OCI-M1 (cell line): ENCODE measurements around the gene HSF4.

Source experiments
- DNase-seq: peaks from one replicate; lab custom pipeline; 2025; lab: John Stamatoyannopoulos, UW

The HSF4 gene

GRCh38 chr16:67184995-67185650 lies 20.6 kb downstream of the HSF4 start:
- DNase-seq: peak; percentile 94

DNA sequence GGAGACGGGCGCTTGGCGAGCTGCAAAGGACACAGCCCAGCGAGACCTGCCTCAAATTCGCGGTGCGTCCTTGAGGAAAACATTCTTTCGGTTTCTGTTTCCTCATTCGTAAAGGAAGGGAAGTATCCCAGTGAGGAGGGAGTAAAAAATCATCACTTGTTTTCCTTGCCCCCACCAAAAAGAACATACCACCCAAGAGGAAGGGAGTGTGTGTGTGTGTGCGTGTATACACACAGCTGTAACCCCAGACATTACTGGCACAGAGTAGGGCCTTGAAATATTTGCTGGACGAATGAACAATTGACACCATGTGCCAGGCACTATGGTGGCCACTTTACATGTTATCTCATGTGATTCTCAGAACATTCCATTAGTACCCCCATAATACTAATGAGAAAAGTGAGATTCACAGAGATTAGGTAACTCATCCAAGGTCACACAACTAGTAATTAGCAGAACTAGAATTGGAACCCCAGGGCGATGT lies 21.1 kb downstream of the HSF4 start:
- DNase-seq: no peak

DNA sequence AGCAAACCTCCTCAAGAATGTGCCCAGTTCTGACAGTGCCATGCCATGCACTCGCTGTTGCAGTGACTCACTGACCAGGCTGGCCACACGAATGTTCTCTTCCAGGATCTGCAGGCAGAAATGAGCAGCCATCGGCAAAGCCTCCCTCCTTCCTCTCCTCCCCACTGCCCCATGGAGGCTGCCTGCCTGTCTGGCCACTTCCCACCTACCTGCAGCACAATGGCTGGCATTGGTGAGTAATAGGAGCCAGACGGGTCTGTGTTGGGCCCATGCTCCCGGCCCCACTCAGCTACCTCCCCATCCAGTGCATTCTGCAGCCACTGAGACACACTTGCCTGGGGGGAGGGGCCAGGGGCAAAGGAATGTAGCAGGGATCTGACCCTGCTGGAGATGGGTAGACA lies 22.0 kb downstream of the HSF4 start:
- DNase-seq: no peak

GRCh38 chr16:67187175-67187890 lies 22.8 kb downstream of the HSF4 start:
- no peak for DNase-seq

DNA sequence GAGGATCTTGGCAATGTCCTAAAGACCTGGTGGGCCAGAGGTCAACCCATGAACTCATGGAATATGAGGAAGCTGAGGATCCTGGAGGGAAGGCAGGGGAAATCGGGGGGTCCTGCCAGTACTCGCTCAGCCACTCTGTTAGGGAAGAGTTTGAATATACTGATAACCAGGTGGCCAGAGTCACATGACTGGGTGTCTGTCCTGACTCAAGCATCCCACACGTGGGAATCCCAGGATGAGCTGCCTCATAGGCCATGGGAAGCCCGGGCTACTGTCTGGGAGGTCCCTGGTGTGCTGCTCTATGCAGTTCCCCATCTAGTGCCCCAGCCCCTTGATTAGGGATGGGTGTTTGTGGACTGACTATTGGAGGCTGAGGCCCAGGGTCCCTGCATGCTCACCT lies 23.8 kb downstream of the HSF4 start:
- no peak for DNase-seq

DNA sequence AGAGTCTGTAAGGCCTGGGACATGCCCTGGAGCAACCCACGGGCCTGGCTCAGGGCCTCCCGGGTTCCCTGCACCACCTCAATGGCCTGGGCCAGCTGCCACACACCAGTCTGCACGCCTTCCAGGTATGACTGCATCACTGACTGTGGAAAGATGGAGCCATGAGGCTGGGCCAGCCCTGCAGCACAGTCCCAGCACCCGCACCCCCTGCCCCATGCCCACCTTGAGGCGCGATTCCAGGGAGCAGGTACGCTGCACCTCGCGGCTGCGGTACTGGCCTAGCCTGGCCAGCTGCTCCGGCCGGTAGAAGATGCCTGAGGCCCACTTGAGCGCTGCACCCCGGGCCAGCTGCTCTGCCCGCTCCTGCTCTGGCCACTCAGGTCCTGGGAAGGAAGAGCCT lies 24.3 kb downstream of the HSF4 start:
- DNase-seq: no peak

DNA sequence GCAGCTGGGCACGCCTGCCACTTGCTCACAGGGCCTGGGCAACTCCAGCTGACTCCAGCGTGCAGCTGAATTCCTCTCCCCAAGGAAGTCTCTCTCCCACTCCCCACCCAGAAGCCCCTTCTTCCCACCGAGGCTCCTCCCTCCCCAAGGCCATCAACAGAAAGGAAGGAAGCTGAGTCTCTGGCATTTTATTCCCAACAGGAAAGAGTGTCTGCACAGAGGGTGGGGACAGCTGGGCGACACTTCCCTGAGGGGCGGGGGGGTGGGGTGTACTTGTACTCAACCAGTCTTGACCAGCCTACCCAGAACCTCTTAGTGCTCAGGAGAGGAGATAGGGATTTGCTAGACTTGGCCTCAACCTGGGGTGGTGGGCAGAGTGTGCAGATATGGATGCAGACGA lies 25.5 kb downstream of the HSF4 start, which contains the start of gene EXOC3L1:
Gene EXOC3L1, minus strand, starts transcription at position 96 of the 400 bp plus-strand sequence. CDS start 460 bp downstream, outside the sequence.
- DNase-seq: no peak

- no peak for DNase-seq
Observed at GRCh38 chr16:67190448-67191399, 26.2 kb downstream of the HSF4 start.

DNA sequence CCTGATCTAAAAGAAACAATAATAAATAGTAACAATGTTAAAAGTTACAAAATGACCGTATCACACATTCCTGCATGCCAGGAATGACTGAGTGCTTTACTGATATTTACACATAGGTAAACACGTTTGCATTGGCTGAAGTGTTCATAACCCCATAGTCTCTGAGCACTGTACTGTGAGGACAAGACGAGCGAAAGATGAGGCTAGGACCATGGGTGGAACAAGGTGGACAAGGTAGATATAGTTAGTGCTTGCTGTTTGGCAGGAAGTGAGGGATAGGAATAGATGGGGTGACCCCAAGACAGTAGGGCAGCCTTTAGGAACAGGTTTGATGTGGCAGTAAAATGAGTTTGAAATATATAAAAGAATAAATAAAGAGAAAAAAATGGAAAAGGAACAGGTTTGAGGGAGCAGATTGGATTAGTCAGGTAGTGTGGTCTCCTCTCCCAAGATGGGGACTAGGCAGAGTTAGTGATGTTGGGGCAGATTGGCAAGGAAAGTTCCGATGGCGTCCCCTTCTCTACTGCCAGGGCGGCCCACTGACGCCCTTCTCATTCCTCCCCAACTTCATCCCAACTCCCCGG lies 27.0 kb downstream of the HSF4 start:
- no peak for DNase-seq

GRCh38 chr16:67191995-67192681 lies 27.6 kb downstream of the HSF4 start, which contains the start of gene E2F4:
E2F4 (plus strand) TSS chr16:67192155; CDS start chr16:67192228, 73 bp downstream.
- DNase-seq: peak; percentile 94

DNA sequence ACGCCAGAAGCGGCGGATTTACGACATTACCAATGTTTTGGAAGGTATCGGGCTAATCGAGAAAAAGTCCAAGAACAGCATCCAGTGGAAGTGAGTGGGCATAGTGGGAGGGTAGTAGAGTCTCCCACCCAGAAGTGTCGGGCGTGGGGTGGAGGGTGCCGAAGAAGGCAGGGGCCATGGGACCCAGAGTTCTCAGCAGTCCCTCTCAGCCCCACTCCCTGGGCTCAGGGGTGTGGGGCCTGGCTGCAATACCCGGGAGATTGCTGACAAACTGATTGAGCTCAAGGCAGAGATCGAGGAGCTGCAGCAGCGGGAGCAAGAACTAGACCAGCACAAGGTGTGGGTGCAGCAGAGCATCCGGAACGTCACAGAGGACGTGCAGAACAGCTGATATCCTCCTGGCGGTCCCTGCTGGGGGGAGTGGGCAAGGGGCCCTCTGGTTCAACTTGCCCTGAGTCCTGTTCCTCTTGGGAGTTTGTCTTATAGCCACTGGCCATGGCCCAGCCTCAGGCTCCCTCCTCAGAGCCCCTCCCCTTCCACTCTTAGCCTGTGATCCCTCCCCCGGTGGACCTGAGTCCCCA lies 28.3 kb downstream of the HSF4 start:
- DNase-seq: no peak

- no peak for DNase-seq
Observed at GRCh38 chr16:67193536-67193935, 29.0 kb downstream of the HSF4 start.

DNA sequence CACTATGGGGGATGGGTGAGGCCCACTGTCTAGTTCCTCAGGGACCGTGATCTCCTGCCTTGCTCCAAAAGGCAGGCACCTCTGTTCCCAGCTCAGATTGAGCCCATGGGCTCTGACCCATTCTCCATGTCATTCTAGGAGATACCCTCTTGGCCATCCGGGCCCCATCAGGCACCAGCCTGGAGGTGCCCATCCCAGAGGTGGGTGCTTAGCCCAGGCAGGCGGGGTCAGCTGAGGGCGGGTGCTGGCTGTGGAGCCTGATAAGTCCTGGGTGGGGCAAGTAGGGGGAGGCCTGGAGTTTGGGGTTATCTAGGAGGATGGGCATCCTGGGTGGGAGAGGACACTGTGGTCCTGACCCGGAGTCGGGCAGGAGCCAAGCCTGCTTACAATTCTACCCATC lies 29.7 kb downstream of the HSF4 start:
- no peak for DNase-seq

DNA sequence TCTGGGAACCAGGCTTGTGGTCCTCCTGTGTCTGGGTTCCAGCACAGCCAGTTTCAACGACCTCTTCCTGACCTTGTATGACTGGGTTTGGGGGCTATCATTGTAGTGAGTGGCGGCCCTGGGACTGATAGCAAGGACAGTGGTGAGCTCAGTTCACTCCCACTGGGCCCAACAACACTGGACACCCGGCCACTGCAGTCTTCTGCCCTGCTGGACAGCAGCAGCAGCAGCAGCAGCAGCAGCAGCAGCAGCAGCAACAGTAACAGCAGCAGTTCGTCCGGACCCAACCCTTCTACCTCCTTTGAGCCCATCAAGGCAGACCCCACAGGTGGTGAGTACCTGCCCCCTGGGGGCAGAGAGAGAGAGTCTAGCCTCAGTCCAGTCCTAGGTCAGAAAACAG lies 31.1 kb downstream of the HSF4 start:
- DNase-seq: no peak

- no peak for DNase-seq
Observed at GRCh38 chr16:67196881-67197280, 32.3 kb downstream of the HSF4 start.

DNA sequence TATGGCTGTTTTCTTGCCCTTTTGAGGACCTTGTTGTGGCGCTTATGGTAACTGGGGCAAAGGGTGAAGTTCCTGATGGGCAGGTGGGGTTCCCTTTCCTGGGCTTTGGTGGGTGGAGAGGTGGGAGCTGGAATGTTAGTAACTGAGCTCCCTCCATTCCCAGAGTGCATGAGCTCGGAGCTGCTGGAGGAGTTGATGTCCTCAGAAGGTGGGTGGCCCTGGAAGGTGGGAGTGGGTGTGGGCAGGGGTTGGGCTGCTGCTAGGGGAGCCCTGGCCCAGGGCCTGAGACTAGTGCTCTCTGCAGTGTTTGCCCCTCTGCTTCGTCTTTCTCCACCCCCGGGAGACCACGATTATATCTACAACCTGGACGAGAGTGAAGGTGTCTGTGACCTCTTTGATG lies 33.2 kb downstream of the HSF4 start:
- DNase-seq: no peak

- DNase-seq: no peak
Observed at GRCh38 chr16:67198238-67198734, 33.7 kb downstream of the HSF4 start.

- DNase-seq: no peak
Observed at GRCh38 chr16:67199011-67199807, 34.7 kb downstream of the HSF4 start, which contains the start of gene ELMO3. ELMO3 (plus strand) TSS chr16:67199131; CDS start chr16:67199327, 196 bp downstream.

DNA sequence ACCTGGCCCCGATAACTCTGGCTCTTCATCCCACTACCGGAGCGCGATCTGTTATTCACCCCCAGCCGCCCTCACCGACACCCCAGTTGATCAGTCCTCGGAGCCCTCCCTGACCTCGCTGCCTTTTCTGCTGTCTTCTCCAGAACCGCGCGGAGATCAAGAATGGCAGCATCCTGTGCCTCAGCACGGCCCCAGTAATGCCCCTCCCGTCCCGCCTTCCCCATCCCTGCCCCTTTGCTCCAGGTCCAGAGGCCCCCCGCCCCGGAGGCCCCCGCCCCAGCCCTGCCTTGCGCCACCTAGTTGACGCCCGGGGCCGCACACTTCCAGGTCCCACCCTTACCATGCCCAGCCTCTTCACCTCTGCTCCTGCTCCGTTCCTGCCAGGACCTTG lies 35.3 kb downstream of the HSF4 start:
- no peak for DNase-seq

- DNase-seq: no peak
Observed at GRCh38 chr16:67200491-67200890, 35.9 kb downstream of the HSF4 start.
